T1000 (cell line): ENCODE data around the gene HECTD4.
A peak's percentile ranks its signal among the peaks of the same experiment; 100 is the strongest.
"Not testable (repeated sequence)": the region's sequence is repeated elsewhere in the genome, so short reads cannot be mapped to it uniquely, and the experiment has no call there.

Experiments used
- DNase-seq: peaks from one replicate; lab custom pipeline; 2025; ENCODE audit warnings: mixed read lengths; lab: John Stamatoyannopoulos, UW

HECTD4 gene

DNA sequence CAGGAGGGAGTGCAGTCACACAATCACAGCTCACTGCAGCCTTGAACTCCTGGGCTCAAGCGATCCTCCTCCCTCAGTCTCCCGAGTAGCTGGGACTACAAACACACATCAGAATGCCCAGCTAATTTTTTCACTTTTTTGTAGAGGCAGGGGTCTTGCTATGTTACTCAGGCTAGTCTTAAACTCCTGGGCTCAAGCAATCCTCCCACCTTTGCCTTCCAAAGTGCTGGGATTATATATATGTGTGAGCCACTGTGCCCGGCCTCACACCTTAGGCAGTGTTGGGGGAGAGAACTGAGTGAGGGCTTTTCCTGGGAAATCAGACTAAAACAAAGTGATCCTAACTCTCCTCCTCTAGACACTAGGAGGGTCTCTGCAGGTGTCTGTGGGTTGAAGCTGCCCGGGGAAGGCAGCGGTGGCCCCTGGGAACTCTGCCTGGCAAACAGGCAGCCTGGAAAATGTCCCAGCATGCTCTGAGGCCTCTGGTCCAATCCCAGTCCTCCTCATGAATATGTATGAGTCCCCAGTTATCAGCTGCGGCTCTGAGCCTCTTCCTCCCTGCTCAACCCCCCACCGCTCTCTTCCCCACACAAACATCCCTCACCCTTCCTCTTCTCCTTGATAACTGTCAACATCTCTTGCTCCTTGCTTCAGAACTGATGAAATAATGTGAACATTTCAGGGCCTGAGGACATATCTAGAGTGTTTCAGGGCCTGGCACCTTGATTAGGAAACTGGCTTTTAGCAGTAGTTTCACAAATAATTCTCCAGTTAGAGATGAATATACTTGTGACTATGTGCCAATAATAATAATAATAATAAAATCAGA is 265.8 kb downstream of the HECTD4 start:
- DNase-seq: peak; percentile 39

DNA sequence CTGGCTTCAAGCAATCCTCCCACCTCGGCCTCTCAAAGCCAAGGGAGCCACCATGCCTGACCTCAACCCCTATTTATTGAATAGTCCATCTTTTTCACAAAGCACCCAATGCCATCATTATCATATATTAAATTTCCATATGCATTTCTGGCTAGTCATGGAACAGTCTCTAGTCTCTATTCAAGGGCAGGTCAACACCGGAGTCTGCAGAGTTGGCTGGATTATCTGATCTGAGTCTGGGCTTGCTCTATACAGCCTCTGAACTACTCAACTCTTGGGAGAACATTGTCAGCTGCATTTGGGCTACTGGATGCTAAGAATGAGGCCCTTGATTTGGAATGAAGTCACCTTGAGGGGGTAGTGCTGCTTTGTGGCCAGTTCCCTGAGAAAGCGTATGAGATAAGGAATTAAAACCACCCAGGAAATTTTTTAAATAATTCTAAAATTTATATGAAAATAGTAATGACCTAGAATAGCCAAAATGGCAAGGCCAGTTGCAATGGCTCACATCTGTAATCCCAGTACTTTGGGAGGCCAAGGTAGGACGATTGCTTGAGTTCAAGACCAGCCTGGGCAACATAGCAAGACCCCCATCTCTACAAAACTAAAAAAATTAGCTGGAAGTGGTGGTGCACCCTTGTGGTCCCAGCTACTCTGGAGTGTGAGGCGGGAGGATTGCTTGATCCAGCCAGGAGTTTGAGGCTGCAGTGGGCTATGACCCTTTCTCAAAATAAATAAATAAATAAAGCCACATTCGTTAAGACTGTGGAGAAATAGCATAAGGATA is 266.8 kb downstream of the HECTD4 start:
- no peak for DNase-seq

DNA sequence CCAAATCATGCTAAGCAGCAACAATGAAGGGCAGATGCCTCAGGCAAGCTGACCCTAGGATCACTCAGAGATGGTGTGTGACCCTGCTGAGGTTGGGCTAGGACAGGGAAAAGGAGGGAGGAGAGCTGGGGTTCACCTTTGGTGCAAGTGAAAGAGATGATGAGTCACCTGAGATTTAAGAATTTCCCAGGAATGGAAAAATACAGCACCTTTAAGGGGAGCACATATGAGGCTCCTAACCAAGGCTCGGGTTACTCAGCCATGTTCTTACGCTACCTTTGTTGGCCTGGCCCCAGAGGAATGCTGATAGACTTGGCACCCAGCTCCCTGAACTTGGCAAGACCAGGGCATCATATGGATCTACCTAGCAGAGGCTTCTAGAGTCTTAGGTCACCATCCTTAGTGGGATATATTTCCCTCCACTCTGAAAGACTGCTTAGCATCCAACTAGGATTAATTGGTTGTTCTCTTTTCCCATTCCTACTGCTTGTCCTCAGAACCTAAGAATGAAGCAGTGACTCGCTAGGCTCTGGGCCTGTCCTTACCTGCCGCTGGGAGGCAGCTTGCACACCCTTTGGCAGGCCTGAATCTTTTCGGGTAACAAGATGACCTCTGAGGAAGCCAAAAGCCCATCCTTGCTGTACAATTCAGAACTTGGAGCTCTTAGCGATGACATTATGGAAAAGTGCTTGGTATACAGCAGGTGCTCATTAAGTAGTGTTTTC is 269.7 kb downstream of the HECTD4 start:
- no peak for DNase-seq

DNA sequence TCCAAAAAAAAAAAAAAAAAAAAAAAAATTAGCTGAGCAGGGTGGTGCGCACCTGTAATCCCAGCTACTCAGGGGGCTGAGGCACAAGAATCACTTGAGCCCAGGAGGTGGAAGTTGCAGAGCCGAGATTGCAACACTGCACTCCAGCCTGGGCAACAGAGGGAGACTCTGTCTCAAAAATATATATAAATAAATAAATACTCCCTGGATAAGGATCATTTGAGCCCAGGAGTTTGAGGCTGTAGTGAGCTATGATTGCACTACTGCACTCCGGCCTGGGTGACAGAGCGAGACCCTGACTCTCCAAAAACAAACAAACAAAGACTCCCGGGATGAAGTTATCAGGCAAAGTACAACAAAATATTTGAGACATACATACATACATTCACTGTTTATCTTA is 270.3 kb downstream of the HECTD4 start:
- DNase-seq: no peak

DNA sequence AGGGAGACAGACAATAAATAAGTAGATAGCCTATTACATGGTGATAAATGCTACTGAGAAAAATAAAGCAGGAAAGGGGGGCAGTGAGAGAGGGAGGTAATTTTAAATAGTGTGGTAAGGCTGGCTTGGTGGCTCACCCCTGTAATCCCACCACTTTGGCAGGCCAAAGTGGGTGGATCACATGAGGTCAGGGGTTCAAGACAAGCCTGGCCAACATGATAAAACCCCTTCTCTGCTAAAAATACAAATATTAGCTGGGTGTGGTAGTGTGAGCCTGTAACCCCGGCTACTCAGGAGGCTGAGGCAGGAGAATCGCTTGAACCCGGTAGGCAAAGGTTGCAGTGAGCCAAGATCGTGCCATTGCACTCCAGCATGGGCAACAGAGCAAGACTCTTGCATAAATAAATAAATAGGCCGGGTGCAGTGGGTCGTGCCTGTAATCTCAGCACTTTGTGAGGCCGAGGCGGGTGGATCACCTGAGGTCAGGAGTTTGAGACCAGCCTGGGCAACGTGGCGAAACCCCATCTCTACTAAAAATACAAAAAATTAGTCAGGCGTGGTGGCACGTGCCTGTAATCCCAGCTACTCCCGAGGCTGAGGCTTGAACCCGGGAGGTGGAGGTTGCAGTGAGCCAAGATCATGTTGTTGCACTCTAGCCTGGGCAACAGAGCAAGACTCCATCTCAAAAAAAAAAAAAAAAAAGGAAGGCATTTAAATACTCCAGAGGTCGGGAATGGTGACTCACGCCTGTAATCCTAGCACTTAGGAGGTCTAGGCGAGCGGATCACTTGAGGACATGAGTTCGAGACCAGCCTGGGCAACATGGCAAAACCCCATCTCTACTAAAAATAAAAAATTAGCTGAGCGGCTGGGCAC is 271.2 kb downstream of the HECTD4 start:
- DNase-seq: not testable (repeated sequence)
